Stimulated activated naive CD4-positive, alpha-beta T cell (primary cell): ENCODE results near the gene SCUBE1.

ENCODE experiments used
- DNase-seq, 6 experiments: peaks; one replicate each; lab custom pipeline; 2025; lab: John Stamatoyannopoulos, UW

SCUBE1 gene

DNA sequence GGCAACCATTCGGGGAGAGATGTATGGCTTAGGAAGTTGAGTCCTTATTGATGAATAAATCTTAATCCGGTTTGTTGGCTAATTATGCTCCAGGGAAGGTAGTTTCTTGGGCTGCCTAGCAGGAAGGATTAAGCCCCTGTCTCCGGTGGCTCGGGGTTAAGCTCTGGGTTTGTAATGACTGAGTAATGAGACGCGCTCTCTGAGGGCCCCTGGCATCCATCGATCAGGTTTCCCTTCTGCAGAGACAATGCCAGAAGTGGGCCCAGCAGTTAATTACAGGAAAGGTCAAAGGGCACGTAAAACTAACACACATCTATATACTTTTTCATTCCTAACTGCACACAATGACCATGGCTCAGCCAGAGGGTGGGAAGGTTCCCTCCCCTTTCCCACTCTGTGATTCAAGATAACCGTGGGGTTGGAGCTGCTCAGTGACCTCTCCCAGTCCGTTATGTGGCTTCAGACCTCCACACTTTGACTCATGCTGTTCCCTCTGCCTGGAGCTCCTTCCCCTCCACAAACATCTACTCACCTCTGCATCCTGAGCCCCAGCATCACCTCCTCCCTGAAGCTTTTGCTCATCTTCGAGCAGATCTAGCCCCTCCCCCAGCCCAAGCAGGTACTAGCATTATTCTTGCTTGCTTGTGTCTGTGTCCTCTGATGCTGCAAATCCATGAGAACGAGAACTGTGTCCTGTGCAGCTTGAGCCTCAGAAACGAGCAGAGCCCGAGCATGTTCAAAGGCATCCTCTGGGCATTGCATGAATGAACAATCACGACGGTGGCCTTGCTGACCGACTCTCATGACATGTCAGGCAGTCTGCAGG is 16.6 kb downstream of the SCUBE1 start:
- DNase-seq, result no peak

DNA sequence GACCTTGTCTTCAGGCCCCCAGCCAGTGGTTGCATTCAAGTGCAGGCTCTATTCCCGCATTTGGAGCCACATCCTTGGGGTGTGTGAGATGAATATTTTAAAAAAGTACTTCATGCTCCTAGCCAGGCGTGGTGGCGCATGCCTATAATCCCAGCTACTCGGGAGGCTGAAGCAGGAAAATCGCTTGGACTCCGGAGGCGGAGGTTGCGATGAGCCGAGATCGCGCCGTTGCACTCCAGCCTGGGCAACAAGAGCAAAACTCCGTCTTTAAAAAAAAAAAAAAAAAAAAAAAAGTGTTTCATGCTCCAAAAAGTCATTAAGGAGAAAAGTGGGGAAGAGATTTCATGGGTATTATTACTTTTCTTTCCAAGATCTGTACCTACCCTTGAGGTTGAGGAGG is 18.0 kb downstream of the SCUBE1 start:
- DNase-seq, result no peak

DNA sequence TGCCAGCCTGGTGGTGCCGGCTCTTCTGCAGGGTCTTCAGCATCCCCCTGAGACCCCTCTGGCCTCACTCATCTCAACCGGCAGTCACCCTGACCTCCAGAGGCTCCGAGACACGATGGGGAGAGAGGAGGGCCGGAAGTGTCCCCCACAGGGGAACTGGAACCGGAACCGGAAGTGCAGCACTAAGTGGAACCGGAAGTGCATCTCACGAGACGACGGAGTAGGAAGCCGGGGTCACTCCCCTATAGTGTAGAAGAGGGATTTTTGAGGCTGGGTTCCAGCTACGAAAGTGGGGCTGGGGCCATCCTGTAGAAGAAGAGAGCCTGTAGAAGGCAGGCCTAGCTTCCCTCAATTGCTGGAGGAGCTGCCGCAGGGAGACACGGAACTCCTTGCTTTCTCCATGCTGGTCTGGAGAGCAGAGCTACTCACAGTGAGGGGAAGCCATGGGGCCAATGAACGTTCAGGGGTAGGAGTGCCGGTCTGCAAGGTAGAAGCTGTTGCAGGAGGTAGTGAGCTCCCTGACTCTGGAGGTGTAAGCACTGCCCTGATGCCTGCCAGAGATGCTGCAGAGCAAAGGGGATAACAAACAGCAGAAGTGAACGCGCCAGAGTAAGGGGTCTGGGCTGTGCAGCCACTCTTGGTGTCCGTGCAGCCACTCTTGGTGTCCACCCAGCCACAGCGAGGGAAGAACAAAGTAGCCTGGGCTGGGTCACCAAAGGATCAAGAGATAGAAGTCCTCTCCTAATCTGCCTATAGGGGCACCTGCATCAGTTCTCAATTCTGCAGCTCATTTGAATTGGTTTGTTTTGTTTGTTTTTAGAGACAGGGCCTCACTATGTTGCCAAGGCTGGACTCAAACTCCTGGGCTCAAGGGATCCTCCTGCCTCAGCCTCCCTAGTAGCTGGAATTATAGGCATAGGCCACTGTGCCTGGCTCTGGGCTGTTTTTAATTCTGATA is 21.9 kb downstream of the SCUBE1 start:
- DNase-seq, result no peak

DNA sequence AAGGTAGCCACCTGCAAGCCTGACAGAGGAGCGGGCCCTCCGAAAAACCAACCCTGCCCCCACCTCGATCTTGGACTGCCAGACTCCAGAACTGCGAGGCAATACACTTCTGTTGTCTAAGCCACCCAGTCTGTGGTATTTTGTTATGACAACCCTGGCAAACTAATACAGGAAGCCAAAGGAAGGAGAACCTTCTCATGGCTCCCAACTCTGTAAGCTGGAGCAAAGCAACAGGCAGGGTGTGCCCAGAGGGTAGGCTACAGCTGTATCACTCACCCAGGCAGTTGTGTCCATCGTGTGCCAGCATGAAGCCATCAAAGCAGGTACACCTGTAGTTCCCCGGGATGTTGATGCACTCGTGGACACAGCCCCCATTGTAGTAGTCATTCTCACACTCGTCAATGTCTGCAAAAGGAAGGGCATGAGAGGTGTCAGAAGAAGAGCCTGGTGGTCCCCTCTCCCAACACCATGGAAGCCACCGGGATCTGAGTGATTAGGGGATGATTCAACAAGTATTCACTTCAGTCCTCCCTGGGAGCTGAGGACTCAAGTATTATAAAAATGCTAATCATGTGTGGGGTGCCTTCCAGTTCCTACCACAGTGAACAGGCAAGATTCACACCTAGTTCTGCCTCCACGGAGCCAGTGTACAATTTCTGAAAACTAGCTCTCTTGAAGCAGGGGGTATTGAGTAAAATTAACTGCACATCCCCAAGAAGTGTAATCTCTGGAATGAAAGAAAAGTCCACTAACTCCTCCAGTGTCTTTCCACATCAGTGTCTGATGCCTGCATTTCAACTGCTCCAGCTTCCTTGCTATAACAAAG is 23.3 kb downstream of the SCUBE1 start:
- DNase-seq, result no peak

DNA sequence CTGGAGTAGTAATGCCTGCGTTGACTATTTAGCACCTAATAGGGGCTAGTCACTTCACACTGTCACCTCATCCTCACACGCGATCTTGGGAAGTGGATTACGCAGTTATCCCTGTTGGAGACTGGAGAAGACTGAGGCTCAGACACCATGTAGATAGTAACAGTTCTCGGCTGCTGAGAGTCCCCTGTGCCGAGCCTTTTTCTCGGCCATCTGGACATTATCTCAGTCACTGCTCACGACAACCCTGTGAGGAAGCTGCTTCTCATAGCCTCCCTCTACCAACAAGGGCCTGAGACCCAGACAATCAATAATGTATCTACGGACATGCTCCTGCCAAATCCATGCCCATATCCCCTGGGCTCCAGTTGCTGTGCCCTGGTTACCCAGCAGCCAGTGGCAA is 25.9 kb downstream of the SCUBE1 start:
- no peak for DNase-seq

DNA sequence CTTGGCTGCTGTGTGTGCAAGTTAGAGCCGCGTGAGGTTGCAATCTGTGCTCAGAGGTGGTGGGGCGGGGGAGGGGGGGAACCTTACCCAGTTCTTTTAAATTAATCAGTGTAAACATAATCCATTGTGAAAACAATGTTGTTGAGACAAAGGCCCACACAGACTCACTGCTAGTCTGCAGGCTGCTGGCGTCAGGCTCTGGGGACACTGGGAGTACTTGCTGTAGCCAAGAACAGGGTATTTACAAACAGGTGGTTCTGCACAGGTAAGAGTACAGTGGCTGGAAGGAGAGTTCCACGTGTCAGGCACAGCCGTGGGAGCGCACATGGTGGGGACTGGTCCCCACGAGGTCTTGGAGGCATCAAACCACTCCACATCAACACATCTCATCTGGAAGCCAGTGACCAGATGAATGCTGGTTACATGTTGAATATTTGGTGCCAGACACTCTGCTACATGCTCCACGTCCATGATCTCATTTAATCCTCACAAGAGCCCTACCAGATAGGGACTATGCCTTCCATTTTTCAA is 27.4 kb downstream of the SCUBE1 start:
- no peak for DNase-seq

DNA sequence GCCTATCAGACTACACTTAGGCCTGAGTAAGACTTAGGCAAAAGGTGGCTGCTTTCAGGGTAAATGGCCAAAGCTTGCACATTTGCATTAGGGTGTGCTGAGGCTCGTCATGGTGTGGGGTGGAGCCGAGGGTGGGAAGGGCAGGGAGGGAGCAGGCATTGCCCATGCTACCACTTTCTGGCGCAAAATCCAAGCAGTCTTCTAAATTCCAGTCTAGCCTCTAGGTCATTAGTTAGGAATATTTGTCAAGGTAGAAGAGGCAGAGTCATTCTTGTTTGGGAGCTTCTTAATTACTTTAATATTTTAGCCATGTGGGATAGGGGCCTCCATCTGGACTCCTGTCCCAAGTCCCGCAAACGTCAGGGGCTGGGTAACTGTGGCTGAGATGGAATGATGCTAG is 28.6 kb downstream of the SCUBE1 start:
- no peak for DNase-seq

DNA sequence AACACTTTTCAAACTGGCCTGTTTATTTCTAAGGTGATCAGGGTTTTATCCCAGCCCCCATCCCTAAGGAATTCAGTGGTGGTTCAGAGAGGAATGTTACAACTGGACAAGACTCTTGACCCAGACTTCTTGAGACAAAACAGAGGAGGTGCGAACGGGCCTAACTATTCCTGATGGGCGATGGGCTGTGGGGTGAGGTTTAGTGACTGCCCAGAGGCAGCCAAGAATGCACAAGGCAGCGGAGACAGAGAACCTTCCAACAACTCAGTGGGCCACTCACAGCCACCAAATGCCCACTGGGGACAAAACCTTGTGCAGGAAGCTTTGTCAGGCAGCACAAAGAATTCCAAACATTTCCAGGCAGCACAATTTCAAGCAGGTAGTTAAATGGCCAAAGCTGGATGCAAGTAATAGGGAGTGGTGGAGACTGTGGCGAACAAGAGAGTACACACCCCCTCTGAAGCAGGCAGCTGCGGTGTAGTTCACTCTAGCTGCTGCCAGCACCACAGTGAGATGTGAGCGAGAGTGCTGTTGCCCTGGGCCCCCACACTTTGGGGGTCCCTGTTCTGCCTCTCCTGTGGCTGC is 29.2 kb downstream of the SCUBE1 start:
- no peak for DNase-seq

DNA sequence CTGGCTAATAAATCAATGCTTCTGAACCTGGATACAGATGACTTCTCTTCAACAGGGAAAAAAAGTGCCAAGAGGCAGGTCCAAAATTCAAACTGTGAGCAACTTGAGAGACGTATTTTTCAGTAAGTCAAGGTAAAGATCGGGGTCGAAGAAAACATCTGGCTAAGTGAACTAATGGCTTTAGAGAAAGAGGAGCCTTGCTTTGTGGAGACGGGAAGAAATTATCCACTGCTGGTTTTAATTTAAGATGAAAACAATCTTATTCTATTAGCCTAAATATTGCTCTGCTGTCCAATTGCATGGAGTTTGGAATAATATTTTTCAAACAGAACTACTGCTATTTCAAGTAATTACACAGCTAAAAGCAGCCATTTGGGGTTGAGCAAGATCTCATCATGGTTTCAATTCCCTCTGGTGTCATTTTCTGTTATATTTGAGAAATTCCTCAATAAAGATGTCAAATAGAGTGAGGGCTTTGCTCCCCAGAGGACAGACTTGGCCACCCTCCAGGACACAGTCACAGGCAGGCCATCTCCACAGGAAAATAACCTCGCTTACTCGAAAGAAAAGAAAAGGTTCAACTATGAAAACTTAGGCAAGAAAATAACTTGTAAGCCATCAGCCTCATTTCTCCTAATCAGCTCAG is 29.8 kb downstream of the SCUBE1 start:
- no peak for DNase-seq

DNA sequence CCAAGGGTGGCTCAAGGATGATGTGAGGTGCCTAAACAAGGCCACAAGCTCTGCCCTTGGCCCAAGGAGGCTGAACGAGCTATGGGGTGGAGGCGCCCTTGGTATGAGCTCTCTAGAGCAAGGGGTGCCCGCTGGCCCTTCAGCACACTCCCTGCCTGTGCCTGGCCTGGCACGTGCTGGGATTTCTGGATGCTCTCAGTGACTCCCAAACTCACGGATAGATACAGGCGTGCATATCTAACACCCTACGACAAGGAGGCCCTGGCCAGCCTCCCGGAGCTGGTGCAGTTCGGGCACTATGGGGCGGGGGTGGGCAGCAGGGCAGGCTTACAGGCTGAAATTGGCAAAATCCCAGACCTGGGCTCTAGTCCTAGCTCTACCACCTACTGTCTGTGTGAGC is 30.6 kb downstream of the SCUBE1 start:
- no peak for DNase-seq

DNA sequence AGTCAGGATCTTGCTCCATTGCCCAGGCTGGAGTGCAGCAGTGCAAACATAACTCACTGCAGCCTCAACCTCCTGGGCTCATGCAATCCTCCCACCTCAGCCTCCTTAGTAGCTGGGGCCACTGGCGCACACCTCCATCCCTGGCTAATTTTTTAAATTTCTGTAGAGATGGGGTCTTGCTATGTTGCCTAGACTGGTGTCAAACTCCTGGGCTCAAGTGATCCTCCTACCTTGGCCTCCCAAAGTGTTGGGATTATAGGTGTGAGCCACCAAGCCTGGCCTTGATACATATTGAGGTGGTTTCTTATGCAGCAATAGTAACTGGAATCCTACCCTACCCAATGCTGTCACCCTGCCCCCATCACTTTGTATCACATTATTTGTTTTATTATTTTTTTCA is 32.4 kb downstream of the SCUBE1 start:
- no peak for DNase-seq

DNA sequence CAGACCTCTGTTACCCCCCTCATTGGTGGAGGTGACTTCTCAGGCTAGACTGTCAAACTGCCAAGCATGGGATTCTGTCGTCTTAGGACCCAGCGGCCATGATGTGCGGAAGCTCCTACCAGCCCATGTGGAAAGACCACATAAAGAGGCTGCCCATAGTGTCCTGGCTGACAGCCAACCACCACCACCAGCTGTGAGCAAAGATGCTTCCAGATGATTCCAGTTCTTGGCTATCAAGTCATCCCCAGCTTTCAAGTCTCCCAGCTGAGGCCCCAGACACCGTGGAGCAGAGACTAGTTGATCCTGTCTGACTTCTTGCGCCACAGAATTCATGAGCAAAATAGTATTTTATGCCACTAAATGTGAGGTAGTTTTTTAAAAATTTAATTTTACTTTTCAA is 32.9 kb downstream of the SCUBE1 start:
- no peak for DNase-seq

DNA sequence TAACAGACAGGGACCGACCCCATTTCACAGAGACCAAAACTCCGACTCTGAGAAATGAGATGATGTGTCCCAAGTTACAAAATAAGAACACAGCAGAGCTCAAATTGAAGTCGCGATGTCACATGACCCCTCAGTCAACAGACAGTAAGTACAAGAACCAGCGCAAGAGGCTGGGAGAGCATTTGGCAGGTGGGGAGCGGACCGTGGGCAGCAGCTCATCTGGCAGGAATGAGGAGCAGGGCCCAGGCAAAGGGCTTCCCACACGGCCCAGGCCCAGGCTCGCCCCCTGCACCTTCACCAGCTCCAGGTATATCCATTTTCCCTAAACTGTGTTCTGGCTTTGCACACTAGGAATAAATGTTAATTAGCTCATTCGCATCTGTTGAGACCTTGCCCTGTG is 34.3 kb downstream of the SCUBE1 start:
- no peak for DNase-seq

DNA sequence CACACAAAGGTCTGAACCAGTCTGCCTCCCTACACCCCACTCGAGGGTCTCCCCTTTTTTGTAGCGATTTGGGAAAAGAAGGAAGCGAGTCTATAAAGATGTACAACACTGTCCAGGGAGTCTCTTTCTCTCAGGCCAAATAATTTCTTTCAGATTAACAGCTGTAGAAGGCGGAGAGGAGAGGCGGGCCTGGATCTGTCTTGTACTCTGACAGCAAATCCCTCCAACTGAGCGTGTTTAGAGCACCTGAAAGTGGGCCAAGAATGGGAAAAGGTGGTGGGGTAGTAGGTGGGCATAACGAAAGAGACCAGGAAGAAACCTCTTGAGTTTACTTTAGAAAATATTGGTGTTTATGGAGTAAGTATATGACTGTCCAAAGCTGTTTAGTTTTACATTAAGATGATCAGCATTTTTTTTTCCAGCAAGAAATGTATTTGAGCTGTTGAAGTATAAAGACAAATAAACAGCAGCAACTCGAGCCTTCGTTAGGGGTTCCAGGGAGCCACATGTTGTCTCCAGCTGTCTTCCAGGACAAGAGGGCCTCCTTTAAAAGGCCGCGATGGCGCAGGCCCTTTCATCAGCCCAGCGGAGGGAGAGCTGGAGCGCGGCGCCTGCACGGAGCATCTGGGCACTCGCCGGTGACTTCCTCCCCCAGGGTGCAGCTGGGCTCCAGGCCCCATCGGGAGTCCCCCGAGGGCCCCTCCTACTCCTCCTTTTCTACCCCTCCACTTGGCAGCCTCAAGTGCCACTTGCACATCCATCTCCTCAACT is 34.9 kb downstream of the SCUBE1 start:
- no peak for DNase-seq

DNA sequence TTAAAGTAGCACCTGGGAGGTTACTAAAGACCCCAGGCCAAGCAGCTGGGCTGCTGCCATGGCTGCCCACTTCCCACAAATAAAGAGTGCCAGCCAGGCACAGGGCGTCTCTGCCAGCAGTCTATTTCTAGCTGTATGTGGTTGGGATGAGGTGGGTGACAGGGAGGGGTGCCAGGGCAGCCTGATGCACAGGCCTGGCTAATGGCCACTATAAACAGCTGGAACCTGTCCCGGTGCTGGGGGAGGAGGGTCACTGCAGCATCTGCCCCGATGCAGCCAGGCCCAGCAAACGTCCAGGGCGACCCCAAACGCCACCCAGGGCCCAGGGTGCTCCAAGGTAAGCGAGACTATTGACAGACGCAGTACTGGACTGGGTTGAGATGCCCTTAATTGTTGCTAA is 37.4 kb downstream of the SCUBE1 start:
- no peak for DNase-seq

DNA sequence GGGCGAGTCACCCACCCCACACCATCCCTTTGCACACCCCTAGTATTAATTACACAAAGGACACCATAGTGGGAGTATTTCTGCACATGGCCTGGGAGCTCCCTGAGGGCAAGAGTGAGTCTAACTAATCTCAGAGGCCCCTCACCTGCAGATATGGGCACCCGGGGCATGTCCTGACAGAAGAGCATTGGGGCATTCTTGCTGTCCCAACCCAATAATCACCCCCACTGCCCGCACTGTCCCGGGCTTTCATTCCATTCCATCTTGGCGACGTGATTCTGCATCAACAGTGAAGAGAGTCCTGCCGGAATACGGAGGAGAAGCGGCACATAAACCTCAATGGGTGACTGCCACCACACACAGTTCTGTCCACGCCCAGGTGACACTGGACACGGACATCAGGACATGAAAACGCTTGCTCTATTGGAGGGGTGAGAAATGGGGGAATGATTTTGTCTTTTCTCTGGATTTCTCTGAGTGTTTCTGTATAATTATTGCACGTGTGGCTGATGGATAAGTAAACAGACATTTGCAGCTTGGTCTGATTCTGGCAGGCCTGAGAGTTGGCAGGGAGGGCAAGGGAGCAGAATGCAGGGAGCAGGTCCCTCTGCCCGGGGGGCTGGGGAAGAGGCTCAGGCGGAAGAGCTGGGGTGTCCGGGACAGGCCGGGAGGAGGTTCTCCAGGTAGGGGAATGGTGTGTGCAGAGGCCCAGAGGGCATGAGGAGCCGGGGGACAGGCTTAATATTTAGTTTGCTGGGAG is 38.2 kb downstream of the SCUBE1 start:
- no peak for DNase-seq

DNA sequence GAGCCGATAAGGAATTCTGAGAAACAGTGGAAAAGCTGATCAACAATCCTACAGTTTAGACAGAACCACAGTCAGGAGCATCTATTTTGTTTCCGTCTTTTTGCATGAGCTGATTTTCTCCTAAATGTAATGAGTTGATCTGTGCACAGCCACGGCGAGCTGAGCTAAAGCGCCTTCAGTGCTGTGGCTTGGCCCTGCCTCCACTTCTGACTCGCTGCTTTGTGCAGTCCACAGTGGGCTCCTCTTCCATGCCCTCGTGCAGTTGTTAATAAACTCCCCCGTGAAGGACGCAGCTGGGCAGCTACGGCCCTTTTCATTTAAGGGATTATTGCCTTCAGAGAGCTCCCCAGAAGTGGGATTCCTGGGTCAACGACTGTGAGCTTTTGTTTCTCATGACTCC is 39.4 kb downstream of the SCUBE1 start:
- DNase-seq, result no peak

DNA sequence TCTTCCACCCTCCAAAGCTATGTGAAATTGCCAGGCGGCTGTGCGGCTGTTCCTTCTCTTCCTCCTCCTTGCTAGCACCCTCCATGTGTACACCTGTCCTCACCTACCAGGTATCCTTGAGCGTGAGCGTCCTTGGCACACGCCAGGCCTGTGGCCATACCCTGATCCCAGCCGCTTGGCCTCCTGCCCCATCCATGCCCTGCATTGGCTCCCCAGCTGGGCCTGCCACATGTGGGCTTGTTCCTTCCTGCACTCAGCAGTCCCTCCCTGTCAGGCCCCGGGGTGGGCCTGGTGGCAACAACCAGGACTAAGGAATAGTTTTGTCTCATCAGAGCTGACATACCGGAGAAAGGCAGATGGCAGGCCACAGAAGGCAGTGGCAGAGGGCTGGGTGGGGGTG is 40.0 kb downstream of the SCUBE1 start:
- no peak for DNase-seq

DNA sequence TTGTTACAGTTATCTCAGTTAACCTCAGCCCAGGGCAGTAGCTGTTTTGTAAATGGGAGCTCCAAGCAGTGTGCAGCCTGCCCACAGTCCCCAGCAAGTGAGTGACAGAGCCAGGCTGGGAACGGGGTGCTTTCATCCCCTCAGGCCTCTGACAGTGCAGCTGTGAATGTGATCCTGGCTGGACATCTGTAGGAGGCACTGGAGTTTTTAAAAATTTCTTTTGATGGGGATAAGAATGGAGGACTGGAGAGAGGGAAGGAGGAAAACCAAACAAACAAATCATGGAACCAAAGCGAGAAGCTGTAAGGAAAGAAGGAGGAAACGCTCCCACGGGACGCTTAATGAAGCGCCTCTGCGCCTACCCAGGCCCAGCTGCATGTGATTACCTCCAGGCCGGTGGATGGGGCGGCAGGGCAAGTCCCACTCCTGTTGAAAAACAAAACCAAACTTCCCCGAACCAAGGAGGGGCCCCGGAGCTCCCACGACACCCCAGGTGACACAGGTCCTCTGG is 40.6 kb downstream of the SCUBE1 start:
- DNase-seq, result no peak
